A549 (cell line): ENCODE results near the gene LRRC2.
"Not testable (repeated sequence)": the region's sequence is repeated elsewhere in the genome, so short reads cannot be mapped to it uniquely, and the experiment has no call there.

Experiments used
- POLR2A ChIP-seq: IDR thresholded peaks from 2 replicates; pipeline ENCODE4 v1.6.1; 2012; ENCODE audit warnings: mild to moderate bottlenecking, low read length
- POLR2AphosphoS2 ChIP-seq: conservative IDR thresholded peaks from 2 replicates; pipeline ENCODE4 v1.6.1; 2012; ENCODE audit warnings: low read length, improper control_type of control experiment, inconsistent platforms
- ZFP36 ChIP-seq: fragments of 450-650 bp; IDR thresholded peaks from 2 replicates; pipeline ENCODE4 v1.6.1; 2014; ENCODE audit warnings: borderline replicate concordance; ENCODE audit not compliant: partially characterized antibody

DNA sequence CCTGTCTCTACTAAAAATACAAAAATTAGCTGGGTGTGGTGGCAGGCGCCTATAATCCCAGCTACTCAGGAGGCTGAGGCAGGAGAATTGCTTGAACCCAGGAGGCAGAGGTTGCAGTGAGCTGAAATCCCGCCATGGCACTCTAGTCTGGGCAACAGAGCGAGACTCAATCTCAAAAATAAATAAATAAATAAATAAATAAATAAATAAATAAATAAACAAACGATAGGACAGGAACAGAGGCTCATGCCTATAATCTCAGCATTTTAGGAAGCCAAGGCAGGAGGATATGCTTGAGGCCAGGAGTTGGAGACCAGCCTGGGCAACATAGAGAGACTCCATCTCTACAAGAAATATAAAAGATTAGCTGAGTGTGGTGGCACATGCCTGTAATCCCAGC is 43.9 kb downstream of the LRRC2 start:
- not testable (repeated sequence) for TF ChIP-seq POLR2AphosphoS2, POLR2A, ZFP36
